ENCODE data around the gene CHCHD4. TPM values are rescaled to one million over a fixed set of nuclear protein-coding genes. Genes with fewer than 3 reads are reported as not detected.
A peak's percentile ranks its signal among the peaks of the same experiment; 100 is the strongest.

Gene CHCHD4
- polyA plus RNA-seq, 1 of the 3 experiments (the other 2 are of a cell fraction) = 15.4 TPM

DNA sequence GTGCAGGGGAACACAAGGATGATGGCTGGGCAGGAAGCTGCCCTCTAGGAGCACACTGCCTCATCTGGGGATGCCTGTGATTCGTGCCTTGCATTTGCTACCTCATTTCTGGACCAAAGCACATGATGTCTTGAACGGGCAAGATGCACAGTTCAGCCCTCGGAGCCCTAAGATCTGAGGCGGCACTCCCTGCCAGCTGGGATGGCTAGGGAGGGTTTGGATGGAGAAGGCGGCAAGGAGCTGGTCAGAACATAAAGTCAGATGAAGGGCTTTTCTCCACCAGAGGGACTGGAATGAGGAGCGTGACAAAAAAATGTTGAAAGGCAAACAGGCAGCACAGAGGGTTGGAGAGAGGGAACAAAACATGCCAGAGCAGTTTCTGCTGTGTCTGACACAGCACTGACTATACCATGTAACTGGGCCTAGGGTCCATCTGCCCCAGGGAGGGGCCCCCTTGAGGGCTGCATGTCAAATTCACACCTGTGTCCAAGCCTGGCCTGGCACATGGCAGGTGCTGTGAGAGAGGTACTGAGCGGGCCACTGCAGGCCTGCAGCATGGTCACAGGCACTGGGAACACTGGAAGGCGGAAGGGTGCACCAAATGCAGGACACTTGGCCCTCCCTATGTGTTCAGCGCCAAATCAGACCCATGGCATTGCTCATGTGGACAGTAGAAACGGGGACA lies 21.9 kb upstream of the CHCHD4 start (continued):
- TF ChIP-seq, protein P1, sequence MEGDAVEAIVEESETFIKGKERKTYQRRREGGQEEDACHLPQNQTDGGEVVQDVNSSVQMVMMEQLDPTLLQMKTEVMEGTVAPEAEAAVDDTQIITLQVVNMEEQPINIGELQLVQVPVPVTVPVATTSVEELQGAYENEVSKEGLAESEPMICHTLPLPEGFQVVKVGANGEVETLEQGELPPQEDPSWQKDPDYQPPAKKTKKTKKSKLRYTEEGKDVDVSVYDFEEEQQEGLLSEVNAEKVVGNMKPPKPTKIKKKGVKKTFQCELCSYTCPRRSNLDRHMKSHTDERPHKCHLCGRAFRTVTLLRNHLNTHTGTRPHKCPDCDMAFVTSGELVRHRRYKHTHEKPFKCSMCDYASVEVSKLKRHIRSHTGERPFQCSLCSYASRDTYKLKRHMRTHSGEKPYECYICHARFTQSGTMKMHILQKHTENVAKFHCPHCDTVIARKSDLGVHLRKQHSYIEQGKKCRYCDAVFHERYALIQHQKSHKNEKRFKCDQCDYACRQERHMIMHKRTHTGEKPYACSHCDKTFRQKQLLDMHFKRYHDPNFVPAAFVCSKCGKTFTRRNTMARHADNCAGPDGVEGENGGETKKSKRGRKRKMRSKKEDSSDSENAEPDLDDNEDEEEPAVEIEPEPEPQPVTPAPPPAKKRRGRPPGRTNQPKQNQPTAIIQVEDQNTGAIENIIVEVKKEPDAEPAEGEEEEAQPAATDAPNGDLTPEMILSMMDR (IDR thresholded peaks at IDR 0.05) = no peak
- no peak for TF ChIP-seq RFX5 (IDR thresholded peaks at IDR 0.05; ENCODE audit: low read length)
- TF ChIP-seq TAF1 (IDR thresholded peaks at IDR 0.05; ENCODE audit: borderline replicate concordance, low read depth, low read length) = no peak

DNA sequence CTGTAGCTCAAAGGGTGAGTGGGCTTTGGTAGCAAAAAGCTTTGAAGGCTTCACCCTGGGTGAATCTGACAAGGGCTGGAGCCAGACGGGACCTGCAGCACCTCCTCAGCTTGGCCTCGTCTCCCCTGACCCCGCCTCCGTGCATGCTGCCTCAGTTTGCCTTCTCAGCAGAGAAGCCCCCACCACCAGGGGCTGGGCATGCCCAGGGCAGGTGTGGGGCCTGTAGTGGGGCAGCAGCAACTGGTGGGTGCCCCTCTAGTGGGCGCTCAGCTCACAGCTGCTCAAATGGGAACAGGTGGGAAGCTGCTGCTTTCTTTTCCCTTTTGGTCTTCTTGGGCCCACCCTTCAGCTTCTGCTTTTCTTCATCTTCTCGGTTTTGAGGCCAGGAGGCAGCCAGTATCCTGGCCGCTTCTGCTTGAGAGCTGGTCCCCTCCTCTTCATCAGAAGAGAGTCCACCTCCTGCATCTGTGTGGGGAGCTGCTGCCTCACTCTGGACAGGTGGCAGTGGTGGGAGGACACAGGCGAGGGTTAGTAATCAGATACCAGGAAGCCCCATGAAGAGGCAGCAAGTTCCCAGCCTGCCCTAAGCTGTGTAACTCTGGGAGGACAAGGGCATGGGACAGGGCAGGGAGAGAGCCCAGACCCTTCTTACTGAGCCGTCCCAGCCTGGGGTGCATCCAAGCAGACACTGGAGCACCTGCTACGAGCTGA lies 21.2 kb upstream of the CHCHD4 start:
- no peaks in the 10 kb centered on the region for H3K9me3 ChIP-seq
- H3K4me3 ChIP-seq (ENCODE audit: low read depth in 2 of 2, low read length in 1 of 2) = no peak overlapping the region
- H4K20me1 ChIP-seq (ENCODE audit: insufficient read depth) = no peaks in the 10 kb centered on the region
- 90% methylated on average over 7 of the region's 10 CpGs for WGBS (ENCODE audit: low lambda C conversion rate)
- H3F3A ChIP-seq (replicated peaks; ENCODE audit: insufficient read depth) = peaks cover 38% of the 10 kb centered on the region
- H3K9ac ChIP-seq = peak overlapping the region; percentile 85
- H3K27ac ChIP-seq (ENCODE audit: low read depth in 2 of 2, low read length in 1 of 2) = peak overlapping the region; percentile 78 to 100
- peak overlapping the region; percentile 60; the same call in 1 of the 2 replicates for H3K4me2 ChIP-seq
- H3K4me1 ChIP-seq (ENCODE audit: control insufficient read depth in 1 of 2, insufficient read depth in 2 of 2, low read depth in 1 of 2, low read length in 1 of 2) = peaks cover 16 to 27% of the 10 kb centered on the region in 2 experiments
- H2AFZ ChIP-seq (ENCODE audit: low read depth) = no peak overlapping the region
- ChIA-PET POLR2A (interaction anchor here (0.9 to 1.3 kb wide), 3 partner anchors 21 to 83 kb away, joined by 3 to 5 read pairs (median 3); partner anchors contain the start of genes CHCHD4, LSM3, TMEM43 and XPC), CTCF (interaction anchor here (0.7 to 2.8 kb wide), 5 partner anchors 8 to 249 kb away, joined by 5 to 12 read pairs (median 6); partner anchors contain the start of gene CHCHD4)
- TF ChIP-seq FOXM1 (IDR thresholded peaks at IDR 0.05; ENCODE audit: low read depth) = no peak
- no peak for TF ChIP-seq SMC3 (IDR thresholded peaks at IDR 0.05; ENCODE audit: low read depth, low read length)
- no peak for TF ChIP-seq MXI1 (IDR thresholded peaks at IDR 0.05; ENCODE audit: low read depth, low read length)
- TF ChIP-seq, protein P2, sequence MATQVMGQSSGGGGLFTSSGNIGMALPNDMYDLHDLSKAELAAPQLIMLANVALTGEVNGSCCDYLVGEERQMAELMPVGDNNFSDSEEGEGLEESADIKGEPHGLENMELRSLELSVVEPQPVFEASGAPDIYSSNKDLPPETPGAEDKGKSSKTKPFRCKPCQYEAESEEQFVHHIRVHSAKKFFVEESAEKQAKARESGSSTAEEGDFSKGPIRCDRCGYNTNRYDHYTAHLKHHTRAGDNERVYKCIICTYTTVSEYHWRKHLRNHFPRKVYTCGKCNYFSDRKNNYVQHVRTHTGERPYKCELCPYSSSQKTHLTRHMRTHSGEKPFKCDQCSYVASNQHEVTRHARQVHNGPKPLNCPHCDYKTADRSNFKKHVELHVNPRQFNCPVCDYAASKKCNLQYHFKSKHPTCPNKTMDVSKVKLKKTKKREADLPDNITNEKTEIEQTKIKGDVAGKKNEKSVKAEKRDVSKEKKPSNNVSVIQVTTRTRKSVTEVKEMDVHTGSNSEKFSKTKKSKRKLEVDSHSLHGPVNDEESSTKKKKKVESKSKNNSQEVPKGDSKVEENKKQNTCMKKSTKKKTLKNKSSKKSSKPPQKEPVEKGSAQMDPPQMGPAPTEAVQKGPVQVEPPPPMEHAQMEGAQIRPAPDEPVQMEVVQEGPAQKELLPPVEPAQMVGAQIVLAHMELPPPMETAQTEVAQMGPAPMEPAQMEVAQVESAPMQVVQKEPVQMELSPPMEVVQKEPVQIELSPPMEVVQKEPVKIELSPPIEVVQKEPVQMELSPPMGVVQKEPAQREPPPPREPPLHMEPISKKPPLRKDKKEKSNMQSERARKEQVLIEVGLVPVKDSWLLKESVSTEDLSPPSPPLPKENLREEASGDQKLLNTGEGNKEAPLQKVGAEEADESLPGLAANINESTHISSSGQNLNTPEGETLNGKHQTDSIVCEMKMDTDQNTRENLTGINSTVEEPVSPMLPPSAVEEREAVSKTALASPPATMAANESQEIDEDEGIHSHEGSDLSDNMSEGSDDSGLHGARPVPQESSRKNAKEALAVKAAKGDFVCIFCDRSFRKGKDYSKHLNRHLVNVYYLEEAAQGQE (IDR thresholded peaks at IDR 0.05; ENCODE audit: low read depth, low read length) = no peak
- TF ChIP-seq POLR2AphosphoS5 (IDR thresholded peaks at IDR 0.05; ENCODE audit: low read depth, low read length) = no peak
- TF ChIP-seq FOSL2 (IDR thresholded peaks at IDR 0.05; ENCODE audit: borderline replicate concordance, low read depth) = no peak
- no peak for TF ChIP-seq EP300 (IDR thresholded peaks at IDR 0.05; ENCODE audit: borderline replicate concordance in 1 of 2, low read depth in 1 of 2, low read length in 1 of 2)
- no peak for TF ChIP-seq ELF1 (IDR thresholded peaks at IDR 0.05)
- TF ChIP-seq RFX5 (IDR thresholded peaks at IDR 0.05; ENCODE audit: low read length) = no peak
- TF ChIP-seq CHD2 (IDR thresholded peaks at IDR 0.05; ENCODE audit: low read length, partially characterized antibody) = no peak
- TF ChIP-seq JUND (IDR thresholded peaks at IDR 0.05) = no peak
- TF ChIP-seq NRF1 (IDR thresholded peaks at IDR 0.05; ENCODE audit: low read depth, low read length) = no peak
- no peak for TF ChIP-seq NFIC (IDR thresholded peaks at IDR 0.05; ENCODE audit: borderline replicate concordance)
- no peak for TF ChIP-seq TCF12 (IDR thresholded peaks at IDR 0.05)
- TF ChIP-seq, protein P3, sequence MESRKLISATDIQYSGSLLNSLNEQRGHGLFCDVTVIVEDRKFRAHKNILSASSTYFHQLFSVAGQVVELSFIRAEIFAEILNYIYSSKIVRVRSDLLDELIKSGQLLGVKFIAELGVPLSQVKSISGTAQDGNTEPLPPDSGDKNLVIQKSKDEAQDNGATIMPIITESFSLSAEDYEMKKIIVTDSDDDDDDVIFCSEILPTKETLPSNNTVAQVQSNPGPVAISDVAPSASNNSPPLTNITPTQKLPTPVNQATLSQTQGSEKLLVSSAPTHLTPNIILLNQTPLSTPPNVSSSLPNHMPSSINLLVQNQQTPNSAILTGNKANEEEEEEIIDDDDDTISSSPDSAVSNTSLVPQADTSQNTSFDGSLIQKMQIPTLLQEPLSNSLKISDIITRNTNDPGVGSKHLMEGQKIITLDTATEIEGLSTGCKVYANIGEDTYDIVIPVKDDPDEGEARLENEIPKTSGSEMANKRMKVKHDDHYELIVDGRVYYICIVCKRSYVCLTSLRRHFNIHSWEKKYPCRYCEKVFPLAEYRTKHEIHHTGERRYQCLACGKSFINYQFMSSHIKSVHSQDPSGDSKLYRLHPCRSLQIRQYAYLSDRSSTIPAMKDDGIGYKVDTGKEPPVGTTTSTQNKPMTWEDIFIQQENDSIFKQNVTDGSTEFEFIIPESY (IDR thresholded peaks at IDR 0.05; ENCODE audit: borderline replicate concordance, low read depth) = no peak
- no peak for TF ChIP-seq MEF2A (IDR thresholded peaks at IDR 0.05; ENCODE audit: borderline replicate concordance, low read depth)
- TF ChIP-seq, protein P4, sequence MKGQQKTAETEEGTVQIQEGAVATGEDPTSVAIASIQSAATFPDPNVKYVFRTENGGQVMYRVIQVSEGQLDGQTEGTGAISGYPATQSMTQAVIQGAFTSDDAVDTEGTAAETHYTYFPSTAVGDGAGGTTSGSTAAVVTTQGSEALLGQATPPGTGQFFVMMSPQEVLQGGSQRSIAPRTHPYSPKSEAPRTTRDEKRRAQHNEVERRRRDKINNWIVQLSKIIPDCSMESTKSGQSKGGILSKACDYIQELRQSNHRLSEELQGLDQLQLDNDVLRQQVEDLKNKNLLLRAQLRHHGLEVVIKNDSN (IDR thresholded peaks at IDR 0.05; ENCODE audit: borderline replicate concordance, low read depth) = no peak
- TF ChIP-seq GATA2 (CRISPR knock-in tag; IDR thresholded peaks at IDR 0.05) = no peak
- no peak for TF ChIP-seq TAF1 (IDR thresholded peaks at IDR 0.05; ENCODE audit: borderline replicate concordance, low read depth, low read length)
- H3K36me3 ChIP-seq (replicated peaks in 1 of 2; ENCODE audit: control insufficient read depth in 1 of 2, insufficient read depth in 2 of 2, low read length in 1 of 2) = peaks cover 15 to 60% of the 10 kb centered on the region in 2 experiments
- DNase-seq = no peak
- no peaks in the 10 kb centered on the region for H3K79me2 ChIP-seq (ENCODE audit: insufficient read depth)
- H3K9me2 ChIP-seq = no peaks in the 10 kb centered on the region
- no peaks in the 10 kb centered on the region for H3K27me3 ChIP-seq (ENCODE audit: insufficient read depth)
